NCI-H510A (cell line): Measurements from ENCODE around the gene MGAT5B.
A peak's percentile ranks its signal among the peaks of the same experiment; 100 is the strongest.
"Not testable (repeated sequence)": the region's sequence is repeated elsewhere in the genome, so short reads cannot be mapped to it uniquely, and the experiment has no call there.

Experiments
- DNase-seq: peaks from one replicate; lab custom pipeline; 2025; lab: John Stamatoyannopoulos, UW

MGAT5B gene

DNA sequence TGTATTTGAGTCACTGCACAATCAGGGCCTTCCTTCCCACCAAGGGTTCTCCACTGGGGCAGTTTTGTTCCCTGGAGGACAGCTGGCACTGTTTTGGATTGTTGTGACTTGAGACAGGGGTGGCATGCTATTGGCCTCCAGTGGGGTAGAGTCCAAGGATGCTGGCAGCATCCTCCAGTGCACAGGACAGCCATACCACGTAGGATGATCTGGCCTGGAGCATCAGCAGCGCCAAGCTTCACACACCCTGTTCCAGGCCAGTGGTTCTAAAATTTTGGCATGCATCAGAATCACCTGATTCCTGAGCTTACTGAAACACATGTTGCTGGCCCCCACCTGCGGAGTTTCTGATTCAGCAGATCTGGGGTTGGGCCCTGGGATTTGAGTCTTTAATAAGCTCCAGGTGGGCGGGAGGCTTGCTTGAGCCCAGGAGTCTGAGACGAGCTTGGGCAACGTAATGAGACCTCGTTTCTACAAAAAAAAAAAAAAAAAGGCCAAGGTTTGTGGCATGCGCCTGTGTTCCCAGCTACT, 83.2 kb downstream of the MGAT5B start:
- no peak for DNase-seq

DNA sequence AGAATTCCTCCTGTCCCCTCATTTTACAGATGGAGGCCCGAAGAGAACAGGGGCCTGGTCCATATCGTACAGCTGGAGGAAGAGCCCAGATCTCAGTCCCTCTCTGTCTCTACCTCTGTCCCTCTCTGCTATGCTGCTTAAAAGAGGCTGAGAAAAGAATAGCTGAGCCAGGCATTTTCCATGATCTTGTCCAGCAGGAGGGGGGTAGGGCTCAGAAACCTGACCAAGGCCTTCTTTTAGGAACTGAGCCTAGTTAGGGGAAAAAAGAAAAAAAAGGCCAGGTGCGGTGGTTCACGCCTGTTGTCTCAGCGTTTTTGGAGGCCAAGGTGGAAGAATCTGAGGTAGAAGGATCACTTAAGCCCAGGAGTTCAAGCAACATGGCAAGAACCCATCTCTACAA, 84.2 kb downstream of the MGAT5B start:
- DNase-seq = no peak

GRCh38 chr17:76953066-76953465, 84.9 kb downstream of the MGAT5B start:
- DNase-seq = no peak

GRCh38 chr17:76953946-76954345, 85.7 kb downstream of the MGAT5B start:
- no peak for DNase-seq

DNA sequence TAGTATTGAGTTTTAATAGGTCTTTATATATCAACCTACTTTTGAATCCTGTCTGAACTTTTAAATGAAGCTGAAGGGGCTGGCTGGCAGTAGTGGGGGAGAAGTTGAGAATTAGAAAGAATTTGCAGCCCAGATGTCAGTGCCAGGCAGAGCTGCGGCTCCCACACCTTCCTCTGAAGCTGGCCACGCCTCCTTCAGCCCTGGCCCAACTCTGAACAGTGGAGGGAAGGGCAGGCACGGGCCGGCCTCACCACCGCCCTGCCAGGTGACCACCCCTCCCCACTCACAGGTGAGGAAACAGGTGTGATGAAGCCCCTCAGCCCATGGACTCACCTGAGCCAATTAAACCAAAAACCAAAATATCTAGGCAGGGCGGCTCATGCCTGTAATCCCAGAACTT, 87.0 kb downstream of the MGAT5B start:
- no peak for DNase-seq

GRCh38 chr17:76956846-76957540, 88.8 kb downstream of the MGAT5B start:
- no peak for DNase-seq

GRCh38 chr17:76957678-76958464, 89.7 kb downstream of the MGAT5B start:
- no peak for DNase-seq

DNA sequence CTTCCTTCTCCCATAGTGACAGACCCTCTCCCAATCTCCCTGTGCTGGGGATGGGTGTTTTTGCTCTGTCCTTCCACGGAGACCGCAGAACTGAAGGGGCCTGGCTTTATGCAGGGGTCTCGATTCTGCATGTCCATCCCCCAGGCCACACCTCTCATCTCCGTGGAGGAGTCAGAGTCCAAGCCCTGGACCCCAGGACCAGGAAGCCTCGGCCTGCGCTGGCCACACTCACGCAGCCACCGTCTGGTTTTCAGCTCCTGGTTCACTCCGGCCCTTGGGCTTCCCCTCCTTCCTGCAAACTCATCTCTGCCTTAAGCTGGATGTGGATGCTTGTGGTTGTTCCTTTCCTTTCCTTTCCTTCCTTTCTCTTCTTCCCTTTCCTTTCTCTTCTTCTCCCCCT, 90.8 kb downstream of the MGAT5B start:
- no peak for DNase-seq

DNA sequence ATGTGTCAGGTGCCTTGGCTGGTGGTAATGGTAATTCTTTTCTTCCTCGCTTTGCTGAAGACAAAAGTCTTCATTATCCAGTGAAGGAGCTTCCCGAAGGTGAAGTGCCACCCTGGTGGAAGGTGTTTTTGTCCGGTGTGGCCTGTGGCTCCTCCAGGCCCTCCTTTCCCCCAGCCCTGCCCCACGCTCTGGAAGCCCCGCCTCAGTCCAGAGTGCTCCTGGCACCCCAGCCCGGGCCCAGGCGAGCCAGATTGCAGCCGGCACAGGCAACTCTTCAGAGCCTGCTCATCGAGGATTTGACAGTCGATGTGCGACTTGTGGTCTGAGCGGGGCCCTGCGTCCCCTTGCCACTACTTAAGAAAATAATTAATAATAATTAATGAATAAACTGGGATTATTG, 93.7 kb downstream of the MGAT5B start:
- DNase-seq = no peak

GRCh38 chr17:76962858-76963257, 94.7 kb downstream of the MGAT5B start:
- DNase-seq = no peak

DNA sequence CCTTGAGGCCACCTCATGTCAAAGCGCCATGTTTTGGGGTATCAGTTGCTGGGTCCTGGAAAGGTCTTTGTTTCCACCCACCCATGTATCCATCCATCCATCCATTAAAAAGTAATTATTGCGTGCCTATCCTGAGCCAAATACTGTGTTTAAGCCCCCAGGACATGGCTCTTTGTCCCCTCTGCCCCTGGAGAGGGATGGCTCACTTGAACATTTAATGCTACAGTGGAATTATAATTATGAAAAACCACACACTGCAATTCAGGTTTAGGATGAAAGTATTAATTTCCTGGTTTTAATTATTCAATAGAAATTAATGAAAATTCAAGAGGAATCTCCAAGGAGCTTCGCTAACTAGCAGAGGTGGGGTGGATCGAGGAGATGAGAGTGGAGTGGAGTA, 97.8 kb downstream of the MGAT5B start:
- no peak for DNase-seq

GRCh38 chr17:76966486-76967181, 98.4 kb downstream of the MGAT5B start:
- no peak for DNase-seq

DNA sequence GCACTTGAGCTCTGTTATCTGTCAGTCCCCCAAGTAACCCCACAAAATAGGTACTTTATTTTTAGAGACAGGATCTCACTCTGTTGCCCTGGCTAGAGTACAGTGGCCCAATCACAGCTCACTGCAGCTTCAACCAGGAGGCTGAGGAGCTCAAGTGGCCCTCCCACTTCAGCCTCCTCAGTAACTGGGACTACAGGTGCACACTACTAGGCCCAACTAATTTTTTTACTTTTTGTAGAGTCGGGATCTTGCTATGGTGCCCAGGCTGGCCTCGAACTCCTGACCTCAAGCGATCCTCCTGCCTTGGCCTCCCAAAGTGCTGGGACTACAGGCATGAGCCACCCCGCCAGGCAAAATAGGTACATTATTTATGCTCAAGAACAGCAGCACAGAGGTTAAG, 99.6 kb downstream of the MGAT5B start:
- DNase-seq = no peak

- DNase-seq = peak; percentile 74
These were observed 100.7 kb downstream of the MGAT5B start for GRCh38 chr17:76968707-76969597.

DNA sequence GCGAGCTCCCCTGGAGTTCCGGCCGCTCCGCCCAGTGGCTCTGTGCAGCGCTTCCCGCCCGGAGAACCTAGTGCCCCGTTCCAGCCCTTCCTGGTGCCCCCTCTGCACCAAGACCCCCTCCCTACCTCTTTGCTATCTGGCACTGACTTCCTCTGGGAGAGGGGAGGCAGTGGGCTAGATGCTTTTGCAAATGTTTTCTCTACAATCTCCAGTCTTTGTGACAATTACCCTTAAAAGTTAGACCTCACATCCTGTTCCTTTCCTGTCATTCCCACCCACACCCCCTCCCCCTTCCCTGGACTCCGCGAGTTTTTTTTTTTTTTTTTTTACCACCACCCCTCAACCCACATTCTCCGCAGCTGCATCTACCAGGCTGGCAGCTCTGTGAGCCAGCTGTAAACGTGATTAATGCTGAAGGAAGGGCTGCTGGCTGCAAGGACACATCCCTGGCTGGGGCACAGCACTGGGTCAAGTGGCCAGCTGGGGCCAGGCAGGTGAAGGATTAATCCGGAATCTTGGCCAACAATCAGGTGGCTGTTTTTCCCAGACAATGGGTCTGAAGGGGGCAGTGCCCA, 101.5 kb downstream of the MGAT5B start:
- peak; percentile 49 for DNase-seq

DNA sequence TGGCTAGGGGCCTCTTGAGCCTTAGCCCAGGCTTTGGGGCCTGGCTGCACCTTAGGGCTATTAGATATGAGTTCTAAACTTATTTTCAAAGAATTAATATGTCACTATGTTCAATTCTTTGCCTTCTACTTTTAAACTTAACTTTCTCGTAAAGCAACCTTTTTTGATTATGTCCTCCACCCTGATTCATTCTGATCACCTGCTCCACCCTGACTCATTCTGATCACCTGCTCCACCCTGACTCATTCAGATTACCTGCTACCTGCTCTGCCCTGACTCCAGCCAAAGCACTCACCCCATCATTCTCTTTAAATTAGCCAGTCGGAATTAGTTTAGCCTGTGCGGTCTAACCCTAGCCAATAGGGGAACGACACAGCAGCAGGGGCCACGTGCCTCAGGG, 102.0 kb downstream of the MGAT5B start:
- DNase-seq = not testable (repeated sequence)

DNA sequence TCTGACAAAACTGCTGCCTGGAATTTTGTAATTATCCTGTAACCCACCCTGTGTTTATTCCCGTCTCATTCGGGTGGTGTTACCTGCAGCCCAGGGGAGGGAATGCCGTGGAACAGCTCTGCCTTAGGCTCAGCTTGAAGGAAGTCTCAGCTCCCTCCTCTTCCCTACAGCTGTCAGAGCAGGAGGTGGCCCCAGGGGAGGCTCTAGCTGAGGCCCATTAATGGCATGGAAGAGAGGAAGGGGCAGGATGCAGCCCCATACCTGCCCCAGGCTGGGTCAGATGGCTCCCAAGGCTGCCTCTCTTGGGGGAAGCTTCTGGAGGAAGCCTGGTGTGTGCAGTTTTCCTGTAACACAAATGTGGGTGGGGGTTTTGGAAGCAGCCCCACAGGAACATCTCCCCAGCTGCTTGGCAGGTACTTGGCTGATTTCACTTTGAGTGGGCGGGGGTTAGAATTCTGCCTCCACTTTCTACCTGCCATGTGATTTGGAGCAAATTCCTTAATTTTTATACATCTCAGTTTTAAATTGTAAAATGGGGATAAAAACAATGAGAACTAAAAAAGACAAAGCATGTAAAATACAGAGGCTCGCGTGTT, 103.9 kb downstream of the MGAT5B start:
- no peak for DNase-seq

DNA sequence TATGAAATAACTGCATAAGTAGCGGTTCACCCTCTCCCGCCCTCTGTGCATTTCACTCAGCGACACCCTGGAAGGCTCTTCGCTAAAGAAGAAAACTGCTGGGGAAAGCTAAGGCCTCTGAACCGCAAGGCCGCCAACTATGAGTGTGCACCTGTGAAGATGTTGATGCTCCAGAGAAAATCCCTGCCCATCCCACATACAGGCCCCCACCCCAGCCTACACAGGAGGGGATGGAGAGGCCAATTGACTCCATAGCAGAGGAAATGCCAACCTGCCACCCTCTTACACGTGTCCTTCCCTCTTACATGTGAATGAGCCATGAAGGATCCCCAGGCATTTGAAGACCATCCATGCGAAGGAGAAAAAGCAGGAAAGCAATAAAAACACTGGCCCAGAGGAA, 104.8 kb downstream of the MGAT5B start:
- no peak for DNase-seq

- no peak for DNase-seq
These were observed 106.5 kb downstream of the MGAT5B start for GRCh38 chr17:76974721-76975120.

DNA sequence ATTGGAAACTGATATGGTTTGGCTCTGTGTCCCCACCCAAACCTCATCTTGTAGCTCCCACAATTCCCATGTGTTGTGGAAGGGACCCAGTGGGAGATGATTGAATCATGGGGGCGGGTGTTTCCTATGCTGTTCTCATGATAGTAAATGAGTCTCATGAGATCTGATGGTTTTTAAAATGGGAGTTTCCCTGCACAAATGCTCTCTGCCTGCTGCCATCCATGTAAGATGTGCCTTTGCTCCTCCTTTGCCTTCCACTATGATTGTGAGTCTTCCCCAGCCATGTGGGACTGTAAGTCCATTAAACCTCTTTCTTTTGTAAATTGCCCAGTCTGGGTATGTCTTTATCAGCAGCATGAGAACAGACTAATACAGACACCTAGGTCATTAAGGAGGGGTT, 109.8 kb downstream of the MGAT5B start:
- DNase-seq = not testable (repeated sequence)
